Psoas muscle (tissue), 8 donors: ENCODE measurements around the gene FBXO33. TPM values are rescaled to one million over a fixed set of nuclear protein-coding genes. Genes with fewer than 3 reads are reported as not detected.

Source experiments
- ATAC-seq, 4 donors: fragments of 200-7000 bp; cut with Tn5 transposase; one replicate each; pipeline ENCODE4 v1.9.1; 2020; ENCODE audit warnings: moderate library complexity in 3 of 4, mild to moderate bottlenecking in 2 of 4
- DNase-seq, 2 donors: peaks; one replicate each; pipeline ENCODE4 v3.0.0-alpha.2; 2020
- H3K27ac ChIP-seq: fragments of 200-600 bp; one replicate; pipeline ENCODE4 v1.8.0; 2022
- H3K27me3 ChIP-seq, 3 donors: fragments of 200-600 bp in 1 of 3; one replicate each; pipeline versions ENCODE4 v1.6.1 to v1.8.0; 2013 to 2022; ENCODE audit warnings: low read length in 2 of 3, mild to moderate bottlenecking in 2 of 3, moderate library complexity in 1 of 3; ENCODE audit not compliant: insufficient read depth in 3 of 3
- H3K36me3 ChIP-seq, 2 donors: fragments of 200-600 bp in 1 of 2; one replicate each; pipeline versions ENCODE4 v1.6.1 to v1.8.0; 2013 to 2022; ENCODE audit warnings: low read depth in 1 of 2, mild to moderate bottlenecking in 1 of 2, moderate library complexity in 1 of 2; ENCODE audit not compliant: insufficient read depth in 1 of 2
- H3K4me1 ChIP-seq: fragments of 200-600 bp; one replicate; pipeline ENCODE4 v1.8.0; 2022
- H3K4me3 ChIP-seq: fragments of 200-600 bp; one replicate; pipeline ENCODE4 v1.8.0; 2022; ENCODE audit warnings: mild to moderate bottlenecking
- H3K9me3 ChIP-seq: fragments of 200-600 bp; one replicate; pipeline ENCODE4 v1.8.0; 2022
- CTCF ChIP-seq: fragments of 200-600 bp; IDR thresholded peaks from one replicate; pipeline ENCODE4 v1.8.0; 2022; ENCODE audit warnings: antibody characterized with exemption
- WGBS, 3 donors: extraction: QIAGEN DNeasy Blood & Tissue Kit; methylation state at CpG; one replicate each; pipeline versions ENCODE4 v1.1.6 to v1.1.7; 2013; 5-methylcytosine and 5-hydroxymethylcytosine counted together
- intact Hi-C, 2 donors: fragments of 100-400 bp; cut with DNase I; formaldehyde crosslinking; loops; one replicate each; pipeline versions ENCODE4 v1.11.0 to v1.14.2; 2022
- polyA plus RNA-seq, 3 donors: library from polyadenylated mRNA; stranded (reverse); fragments of 200-250 nt; gene quantifications; one replicate each; pipeline ENCODE4 v1.2.3, GENCODE V29; 2013
- total RNA-seq, 4 donors: library from RNA; stranded (reverse); fragmentation: NEBNext Ultra II Directional in 2 of 4; extraction: Animal tissue kit (Norgen Biotek cat#: 25700) in 2 of 4; gene quantifications; one replicate each; pipeline versions ENCODE4 v1.2.1 to v1.2.4, GENCODE V29; 2021 to 2023
- donor health status: healthy with polysubstance abuse.
- donor health status: DM: no; HTN: no; CAD: no; lungs with moderate emphysema.
- donor health status: Bipolar disorder and iron deficiency.
- donor health status: healthy.
- donor health status: DM: yes; HTN: yes; CAD: no.
- donor health status: DM: no; HTN: no; CAD: no.
- donor health status: DM: no; HTN: no; CAD: no.
- donor health status: DM: yes; HTN: yes; CAD: no.

The FBXO33 gene
- total and polyA plus RNA-seq, 7 donors, result 2.0 to 11.5 (median 3.5) TPM

- Histone ChIP-seq H3K27me3 (no peaks in the 10 kb centered on the region), H3K27ac (no peak overlapping the region), H3K9me3 (no peaks in the 10 kb centered on the region), H3K36me3 (peaks cover 0 to under 1% of the 10 kb centered on the region in 2 donors), H3K4me1 (peaks cover 2% of the 10 kb centered on the region), H3K4me3 (no peak overlapping the region)
- intact Hi-C loops, result no loop called here
- no peak for ATAC-seq
- WGBS, 3 donors, result 73 to 86% (median 82%) methylated on average over 1 of the region's 1 CpG
- TF ChIP-seq CTCF, result no peak
- DNase-seq, result no peak
Observed at GRCh38 chr14:39383026-39383660, 49.1 kb downstream of the FBXO33 start.

GRCh38 chr14:39382463-39382862 lies 49.8 kb downstream of the FBXO33 start:
- Histone ChIP-seq H3K9me3 (no peaks in the 10 kb centered on the region), H3K4me1 (peaks cover 8% of the 10 kb centered on the region), H3K27ac (no peak overlapping the region), H3K36me3 (no peaks in the 10 kb centered on the region), H3K27me3 (no peaks in the 10 kb centered on the region), H3K4me3 (no peak overlapping the region)
- intact Hi-C loops, result no loop called here
- DNase-seq (no peak), ATAC-seq (no peak)
- TF ChIP-seq CTCF, result no peak
- 81 to 86% (median 84%) methylated on average over 3 of the region's 3 CpGs for WGBS, 3 donors

GRCh38 chr14:39381366-39381765 lies 50.9 kb downstream of the FBXO33 start:
- DNase-seq (no peak), ATAC-seq (no peak)
- H3K9me3 ChIP-seq, result no peaks in the 10 kb centered on the region
- H3K4me3 ChIP-seq, result no peak overlapping the region
- no peaks in the 10 kb centered on the region for H3K36me3 ChIP-seq
- intact Hi-C loops, result no loop called here
- WGBS, 3 donors, result 92 to 96% (median 96%) methylated on average over 4 of the region's 4 CpGs
- H3K27ac ChIP-seq, result no peak overlapping the region
- TF ChIP-seq CTCF, result no peak
- H3K4me1 ChIP-seq, result peaks cover 19% of the 10 kb centered on the region
- H3K27me3 ChIP-seq, result no peaks in the 10 kb centered on the region

GRCh38 chr14:39376667-39377403 lies 55.4 kb downstream of the FBXO33 start:
- 13 to 18% (median 14%) methylated on average over 4 of the region's 4 CpGs for WGBS, 3 donors
- Histone ChIP-seq H3K27ac (peak overlapping the region; percentile 84), H3K27me3 (no peaks in the 10 kb centered on the region), H3K36me3 (no peaks in the 10 kb centered on the region), H3K4me3 (peak overlapping the region; percentile 51), H3K9me3 (no peaks in the 10 kb centered on the region), H3K4me1 (peaks cover 20% of the 10 kb centered on the region)
- ATAC-seq (peak; percentile 56 to 80 (median 67)), DNase-seq (no peak)
- intact Hi-C loops, result no loop called here
- no peak for TF ChIP-seq CTCF
